ENCODE data around the gene ATOH7. TPM values are rescaled to one million over a fixed set of nuclear protein-coding genes. Genes with fewer than 3 reads are reported as not detected.

The ATOH7 gene
- total RNA-seq, 2 donors from 2014 or later, result 0.17 to 0.53 TPM

DNA sequence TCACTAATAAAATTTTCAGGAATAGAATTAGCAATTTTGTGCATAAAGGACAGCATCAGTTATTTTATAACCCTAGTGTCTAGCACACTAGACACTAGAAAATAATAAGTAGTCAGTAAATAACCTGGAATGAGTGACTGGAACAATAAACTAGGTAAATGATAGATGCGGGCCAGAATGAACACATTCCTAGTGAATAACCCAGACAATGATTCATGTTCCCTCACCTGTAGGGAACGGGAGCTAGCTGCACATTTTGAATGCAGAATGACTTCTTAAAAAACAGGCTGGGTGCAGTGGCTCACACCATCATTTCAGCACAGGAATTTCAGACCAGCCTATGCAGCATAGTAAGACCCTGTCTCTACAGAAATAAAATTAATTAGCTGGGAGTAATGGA, 3.2 kb upstream of the ATOH7 start:
- intact Hi-C loops (cut with DNase I), result no loop called here
- Histone ChIP-seq H3K36me3 (no peaks in the 10 kb centered on the region), H3K4me1 (no peaks in the 10 kb centered on the region)

GRCh38 chr10:68233046-68233445, 1.1 kb upstream of the ATOH7 start:
- Histone ChIP-seq H3K4me1 (no peaks in the 10 kb centered on the region), H3K9me3 (no peaks in the 10 kb centered on the region), H3K27me3 (no peaks in the 10 kb centered on the region), H3K27ac (no peak overlapping the region), H3K36me3 (no peaks in the 10 kb centered on the region), H3K9ac (ENCODE audit: low read depth in 2 of 2, low read length in 2 of 2) (no peak overlapping the region), H3K4me3 (no peak overlapping the region)
- intact Hi-C loops (cut with DNase I), result no loop called here
- TF ChIP-seq, protein P1, sequence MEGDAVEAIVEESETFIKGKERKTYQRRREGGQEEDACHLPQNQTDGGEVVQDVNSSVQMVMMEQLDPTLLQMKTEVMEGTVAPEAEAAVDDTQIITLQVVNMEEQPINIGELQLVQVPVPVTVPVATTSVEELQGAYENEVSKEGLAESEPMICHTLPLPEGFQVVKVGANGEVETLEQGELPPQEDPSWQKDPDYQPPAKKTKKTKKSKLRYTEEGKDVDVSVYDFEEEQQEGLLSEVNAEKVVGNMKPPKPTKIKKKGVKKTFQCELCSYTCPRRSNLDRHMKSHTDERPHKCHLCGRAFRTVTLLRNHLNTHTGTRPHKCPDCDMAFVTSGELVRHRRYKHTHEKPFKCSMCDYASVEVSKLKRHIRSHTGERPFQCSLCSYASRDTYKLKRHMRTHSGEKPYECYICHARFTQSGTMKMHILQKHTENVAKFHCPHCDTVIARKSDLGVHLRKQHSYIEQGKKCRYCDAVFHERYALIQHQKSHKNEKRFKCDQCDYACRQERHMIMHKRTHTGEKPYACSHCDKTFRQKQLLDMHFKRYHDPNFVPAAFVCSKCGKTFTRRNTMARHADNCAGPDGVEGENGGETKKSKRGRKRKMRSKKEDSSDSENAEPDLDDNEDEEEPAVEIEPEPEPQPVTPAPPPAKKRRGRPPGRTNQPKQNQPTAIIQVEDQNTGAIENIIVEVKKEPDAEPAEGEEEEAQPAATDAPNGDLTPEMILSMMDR (IDR thresholded peaks at IDR 0.05), result no peak
- DNase-seq, result no peak

More for the DNA sequence above, 3.2 kb upstream of the ATOH7 start:
- Histone ChIP-seq H3K9me3 (no peaks in the 10 kb centered on the region), H3K27ac (no peak overlapping the region), H3K4me3 (no peak overlapping the region), H3K27me3 (no peaks in the 10 kb centered on the region), H3K9ac (ENCODE audit: low read depth in 2 of 2, low read length in 2 of 2) (no peak overlapping the region)
- TF ChIP-seq, protein P1 (IDR thresholded peaks at IDR 0.05), result no peak
- no peak for DNase-seq

GRCh38 chr10:68231106-68231816, 652 bp downstream of the ATOH7 start:
- H3K4me1 ChIP-seq, result no peaks in the 10 kb centered on the region
- no peaks in the 10 kb centered on the region for H3K9me3 ChIP-seq
- peak overlapping the region; percentile 49 for H3K4me3 ChIP-seq
- no peak overlapping the region for H3K27ac ChIP-seq
- H3K27me3 ChIP-seq, result no peaks in the 10 kb centered on the region
- DNase-seq, result peak; percentile 58
- H3K36me3 ChIP-seq, result no peaks in the 10 kb centered on the region
- TF ChIP-seq, protein P1 (IDR thresholded peaks at IDR 0.05), result no peak
- H3K9ac ChIP-seq (ENCODE audit: low read depth in 2 of 2, low read length in 2 of 2), result peak overlapping the region; percentile 48 to 51
- intact Hi-C loops (cut with DNase I), result no loop called here

- intact Hi-C loops (cut with DNase I), result no loop called here
- no peak overlapping the region for H3K9ac ChIP-seq (ENCODE audit: low read depth in 2 of 2, low read length in 2 of 2)
- no peak for DNase-seq
- no peaks in the 10 kb centered on the region for H3K9me3 ChIP-seq
- no peak overlapping the region for H3K27ac ChIP-seq
- no peaks in the 10 kb centered on the region for H3K36me3 ChIP-seq
- no peaks in the 10 kb centered on the region for H3K4me1 ChIP-seq
- H3K4me3 ChIP-seq, result no peak overlapping the region
- no peaks in the 10 kb centered on the region for H3K27me3 ChIP-seq
- TF ChIP-seq, protein P1 (IDR thresholded peaks at IDR 0.05), result no peak
Measured at GRCh38 chr10:68230268-68230667, 1.6 kb downstream of the ATOH7 start.

DNA sequence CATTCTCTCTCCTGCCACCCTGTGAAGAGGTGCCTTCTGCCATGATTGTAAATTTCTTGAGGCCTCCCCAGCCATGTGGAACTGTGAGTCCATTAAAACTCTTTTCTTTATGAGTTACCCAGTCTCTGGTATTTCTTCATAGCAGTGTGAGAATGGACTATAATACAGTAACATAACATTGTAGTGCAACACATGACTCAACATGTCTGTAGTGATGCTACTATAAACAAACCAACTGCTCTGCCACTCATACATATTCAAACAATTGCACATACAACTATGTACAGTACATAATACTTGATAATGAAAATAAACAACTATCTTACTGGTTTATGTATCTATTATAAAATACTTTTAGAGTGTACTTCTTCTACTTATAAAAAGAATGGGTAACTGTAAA, 7.1 kb downstream of the ATOH7 start:
- no peaks in the 10 kb centered on the region for H3K36me3 ChIP-seq
- TF ChIP-seq, protein P1 (IDR thresholded peaks at IDR 0.05), result no peak
- H3K4me3 ChIP-seq, result no peak overlapping the region
- no peaks in the 10 kb centered on the region for H3K27me3 ChIP-seq
- DNase-seq, result no peak
- no peaks in the 10 kb centered on the region for H3K9me3 ChIP-seq
- intact Hi-C loops (cut with DNase I), result no loop called here
- no peak overlapping the region for H3K27ac ChIP-seq
- H3K9ac ChIP-seq (ENCODE audit: low read depth in 2 of 2, low read length in 2 of 2), result no peak overlapping the region
- no peaks in the 10 kb centered on the region for H3K4me1 ChIP-seq

All from colonic mucosa (tissue), 4 donors.